ENCODE data around the gene IGFBP2. TPM values are rescaled to one million over a fixed set of nuclear protein-coding genes. Genes with fewer than 3 reads are reported as not detected.

Gene IGFBP2, protein sequence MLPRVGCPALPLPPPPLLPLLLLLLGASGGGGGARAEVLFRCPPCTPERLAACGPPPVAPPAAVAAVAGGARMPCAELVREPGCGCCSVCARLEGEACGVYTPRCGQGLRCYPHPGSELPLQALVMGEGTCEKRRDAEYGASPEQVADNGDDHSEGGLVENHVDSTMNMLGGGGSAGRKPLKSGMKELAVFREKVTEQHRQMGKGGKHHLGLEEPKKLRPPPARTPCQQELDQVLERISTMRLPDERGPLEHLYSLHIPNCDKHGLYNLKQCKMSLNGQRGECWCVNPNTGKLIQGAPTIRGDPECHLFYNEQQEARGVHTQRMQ
- total RNA-seq, result 151 and 164 TPM in 2 replicates

DNA sequence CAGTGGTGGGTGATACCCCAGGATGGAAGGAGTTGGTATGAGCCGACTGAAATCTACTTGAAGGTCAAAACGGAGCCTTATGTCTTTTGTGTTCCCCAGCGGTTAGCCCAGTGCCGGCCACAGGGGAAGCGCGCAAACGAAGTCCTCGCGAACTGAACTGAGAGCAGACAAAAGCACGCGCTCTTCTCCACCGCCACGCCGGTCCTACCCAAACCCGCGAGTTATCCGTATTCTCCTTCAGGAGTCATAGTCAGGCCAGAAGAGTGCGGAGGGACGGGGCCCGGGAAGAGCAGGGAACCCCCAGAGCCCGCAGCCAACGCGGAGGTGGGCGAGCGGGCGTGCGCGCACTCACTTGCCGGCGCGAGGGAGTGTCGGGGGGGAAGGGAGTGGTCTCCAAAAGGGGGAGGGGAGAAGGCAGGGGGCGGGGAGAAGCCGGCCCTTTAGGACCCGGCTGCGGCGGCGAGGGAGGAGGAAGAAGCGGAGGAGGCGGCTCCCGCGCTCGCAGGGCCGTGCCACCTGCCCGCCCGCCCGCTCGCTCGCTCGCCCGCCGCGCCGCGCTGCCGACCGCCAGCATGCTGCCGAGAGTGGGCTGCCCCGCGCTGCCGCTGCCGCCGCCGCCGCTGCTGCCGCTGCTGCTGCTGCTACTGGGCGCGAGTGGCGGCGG lies at the start of gene IGFBP2:
Gene IGFBP2, plus strand, starts transcription at position 469 of the 664 bp plus-strand sequence. Its CDS starts 104 bp downstream, at position 573.

DNA sequence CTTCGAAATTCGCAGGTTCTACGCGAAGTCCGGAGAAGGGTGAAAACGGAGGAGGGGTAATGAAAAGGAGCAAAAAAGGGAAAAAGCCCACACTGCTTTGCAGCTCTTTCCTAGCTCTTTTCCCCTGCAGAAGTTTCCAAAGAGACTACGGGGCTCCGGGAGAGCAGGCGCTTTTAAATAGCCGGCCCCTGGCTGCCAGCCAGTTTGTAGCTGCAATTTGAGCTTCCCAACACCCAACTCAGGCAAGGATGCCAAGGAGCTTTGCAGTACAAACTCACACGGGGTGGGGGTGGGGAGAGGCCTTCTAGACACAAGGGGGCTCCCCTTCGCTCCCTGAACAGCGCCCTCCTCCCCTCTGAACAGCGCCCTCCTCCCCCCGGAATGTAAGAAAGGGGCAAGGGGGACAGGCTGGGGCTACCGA lies 62.2 kb downstream of the IGFBP2 start, which contains the start of gene IGFBP5:
Gene IGFBP5, minus strand, starts transcription at position 149 of the 421 bp plus-strand sequence. CDS start 774 bp downstream, outside the sequence.

Other genes starting within 250 kb of the IGFBP2 start
- gene SMARCAL1, start 220.9 kb upstream of the IGFBP2 start, total RNA-seq, result 5.5 and 10.5 TPM in 2 replicates
- gene RPL37A, start 134.6 kb upstream of the IGFBP2 start, total RNA-seq, result 667 and 1,719 TPM in 2 replicates
- gene IGFBP5, start 62.1 kb downstream of the IGFBP2 start, total RNA-seq, result 2.3 and 5.9 TPM in 2 replicates
- not detected in 2 replicates for gene TNP1, start 226.6 kb downstream of the IGFBP2 start, total RNA-seq

Measured in epithelial cell of umbilical artery (primary cell).